NT2/D1 (cell line): Measurements from ENCODE around the gene WDFY4.

Source experiments
- DNase-seq: peaks from one replicate; pipeline ENCODE4 v3.0.0-alpha.2; 2011; ENCODE audit warnings: low read depth, low spot score
- H3K27me3 ChIP-seq: 2 replicates; pipeline ENCODE4 v1.6.0; 2011; ENCODE audit warnings: mild to moderate bottlenecking; ENCODE audit not compliant: insufficient read length, insufficient read depth
- H3K36me3 ChIP-seq: 2 replicates; pipeline ENCODE4 v1.6.1; 2011; ENCODE audit warnings: mild to moderate bottlenecking, low read length, mixed read lengths; ENCODE audit not compliant: insufficient read depth, insufficient read length
- H3K4me1 ChIP-seq: 2 replicates; pipeline ENCODE4 v1.5.1; 2011; ENCODE audit not compliant: insufficient read depth, insufficient read length
- H3K4me3 ChIP-seq: 2 replicates; pipeline ENCODE4 v1.5.1; 2011; ENCODE audit warnings: low read depth; ENCODE audit not compliant: insufficient read length
- H3K9ac ChIP-seq: 2 replicates; pipeline ENCODE4 v1.6.0; 2011; ENCODE audit warnings: low read depth; ENCODE audit not compliant: insufficient read length
- H3K9me3 ChIP-seq: 2 replicates; pipeline ENCODE4 v1.5.1; 2011; ENCODE audit warnings: mild to moderate bottlenecking, low read length; ENCODE audit not compliant: insufficient read depth
- SUZ12 ChIP-seq: IDR thresholded peaks from 2 replicates; pipeline ENCODE4 v1.6.1; 2011; ENCODE audit not compliant: insufficient read length, insufficient read depth; ENCODE audit errors: extremely low read depth
- YY1 ChIP-seq: IDR thresholded peaks from 2 replicates; pipeline ENCODE4 v1.6.1; 2011; ENCODE audit not compliant: insufficient read length, insufficient read depth
- ZNF274 ChIP-seq: IDR thresholded peaks from 2 replicates; pipeline ENCODE4 v1.6.1; 2011; ENCODE audit warnings: mild to moderate bottlenecking, low read depth, low read length

The WDFY4 gene

GRCh38 chr10:48938990-48939536 is 254.4 kb downstream of the WDFY4 start:
- no peak overlapping the region for H3K4me3 ChIP-seq
- TF ChIP-seq ZNF274 (no peak), YY1 (no peak), SUZ12 (no peak)
- no peak for DNase-seq
- no peaks in the 10 kb centered on the region for H3K36me3 ChIP-seq
- no peaks in the 10 kb centered on the region for H3K9me3 ChIP-seq
- no peak overlapping the region for H3K9ac ChIP-seq
- peaks cover 5% of the 10 kb centered on the region for H3K27me3 ChIP-seq
- H3K4me1 ChIP-seq = peaks cover 4% of the 10 kb centered on the region

- Histone ChIP-seq H3K36me3 (no peaks in the 10 kb centered on the region), H3K27me3 (peaks cover 5% of the 10 kb centered on the region), H3K9me3 (no peaks in the 10 kb centered on the region), H3K4me3 (no peak within 1 kb of the TSS), H3K4me1 (peaks cover 4% of the 10 kb centered on the region), H3K9ac (no peak within 1 kb of the TSS)
- DNase-seq = no peak
- TF ChIP-seq SUZ12 (no peak), YY1 (no peak), ZNF274 (no peak)
Measured at GRCh38 chr10:48939790-48940325, 255.2 kb downstream of the WDFY4 start, which contains the start of gene LRRC18. Gene LRRC18 (minus strand): TSS chr10:48939840. CDS start chr10:48914155, 25,685 bp downstream.

- no peak for DNase-seq
- TF ChIP-seq SUZ12 (no peak), ZNF274 (no peak), YY1 (no peak)
- no peaks in the 10 kb centered on the region for H3K9me3 ChIP-seq
Measured at GRCh38 chr10:48940372-48940771, 255.7 kb downstream of the WDFY4 start.

GRCh38 chr10:48940958-48941357 is 256.3 kb downstream of the WDFY4 start:
- no peak for DNase-seq
- Histone ChIP-seq H3K4me1 (peaks cover 4% of the 10 kb centered on the region), H3K4me3 (no peak overlapping the region), H3K27me3 (peaks cover 5% of the 10 kb centered on the region), H3K9me3 (no peaks in the 10 kb centered on the region), H3K9ac (no peak overlapping the region), H3K36me3 (no peaks in the 10 kb centered on the region)
- no peak for TF ChIP-seq ZNF274
- TF ChIP-seq YY1 = no peak
- no peak for TF ChIP-seq SUZ12

More at GRCh38 chr10:48940372-48940771, 255.7 kb downstream of the WDFY4 start:
- Histone ChIP-seq H3K36me3 (no peaks in the 10 kb centered on the region), H3K4me3 (no peak overlapping the region), H3K4me1 (peaks cover 4% of the 10 kb centered on the region), H3K27me3 (peaks cover 5% of the 10 kb centered on the region), H3K9ac (no peak overlapping the region)

- H3K9me3 ChIP-seq = no peaks in the 10 kb centered on the region
- no peaks in the 10 kb centered on the region for H3K36me3 ChIP-seq
- TF ChIP-seq YY1 (no peak), SUZ12 (no peak), ZNF274 (no peak)
- DNase-seq = no peak
- no peak overlapping the region for H3K4me3 ChIP-seq
- H3K4me1 ChIP-seq = peaks cover 4% of the 10 kb centered on the region
- H3K9ac ChIP-seq = no peak overlapping the region
- H3K27me3 ChIP-seq = peaks cover 5% of the 10 kb centered on the region
Measured at GRCh38 chr10:48941427-48942075, 256.9 kb downstream of the WDFY4 start.

GRCh38 chr10:48943096-48943495 is 258.4 kb downstream of the WDFY4 start:
- Histone ChIP-seq H3K27me3 (peaks cover 5% of the 10 kb centered on the region), H3K36me3 (no peaks in the 10 kb centered on the region)
- TF ChIP-seq ZNF274 (no peak), SUZ12 (no peak), YY1 (no peak)

GRCh38 chr10:48944171-48944570 is 259.5 kb downstream of the WDFY4 start:
- TF ChIP-seq ZNF274 (no peak), YY1 (no peak), SUZ12 (no peak)
- no peaks in the 10 kb centered on the region for H3K36me3 ChIP-seq
- DNase-seq = no peak

More at GRCh38 chr10:48943096-48943495, 258.4 kb downstream of the WDFY4 start:
- H3K9ac ChIP-seq = no peak overlapping the region
- no peak for DNase-seq
- no peak overlapping the region for H3K4me3 ChIP-seq
- H3K4me1 ChIP-seq = peaks cover 4% of the 10 kb centered on the region
- H3K9me3 ChIP-seq = no peaks in the 10 kb centered on the region

More at GRCh38 chr10:48944171-48944570, 259.5 kb downstream of the WDFY4 start:
- peaks cover 5% of the 10 kb centered on the region for H3K27me3 ChIP-seq
- no peak overlapping the region for H3K4me3 ChIP-seq
- H3K9me3 ChIP-seq = no peaks in the 10 kb centered on the region
- peaks cover 4% of the 10 kb centered on the region for H3K4me1 ChIP-seq
- no peak overlapping the region for H3K9ac ChIP-seq
